ENCODE data around the gene VEGFA.

VEGFA gene

DNA sequence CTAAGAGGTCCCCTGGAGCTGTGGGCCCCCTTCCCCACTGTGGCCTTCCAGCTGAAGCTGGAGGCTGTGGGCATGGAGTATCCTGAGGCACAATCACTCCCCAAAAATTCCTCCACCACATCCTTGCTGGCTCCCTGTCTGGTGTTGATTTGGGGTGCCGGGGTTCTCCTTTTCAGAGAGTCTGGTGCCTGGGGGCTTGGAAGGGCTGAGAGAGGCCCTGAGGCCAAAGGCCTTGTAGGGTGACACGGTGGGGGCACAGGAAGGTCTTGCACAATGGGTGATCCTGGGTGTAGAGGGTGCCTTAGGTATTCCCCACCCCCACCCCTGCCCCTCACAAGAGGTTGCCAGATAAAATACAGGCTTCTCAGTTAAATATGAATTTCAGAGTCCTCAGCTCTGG is 33.2 kb upstream of the VEGFA start:
- Histone ChIP-seq H3K36me3 (no peaks in the 10 kb centered on the region), H3K27ac (no peak overlapping the region), H3K4me3 (ENCODE audit: low read depth in 1 of 2, low read length in 1 of 2) (no peak overlapping the region), H3K9me3 (no peaks in the 10 kb centered on the region), H3K27me3 (peaks cover 20% of the 10 kb centered on the region), H3K4me1 (ENCODE audit: control insufficient read depth in 1 of 2, insufficient read depth in 1 of 2, low read depth in 1 of 2, low read length in 1 of 2) (no peaks in the 10 kb centered on the region)
- no peak for TF ChIP-seq CTCF (IDR thresholded peaks at IDR 0.05)

DNA sequence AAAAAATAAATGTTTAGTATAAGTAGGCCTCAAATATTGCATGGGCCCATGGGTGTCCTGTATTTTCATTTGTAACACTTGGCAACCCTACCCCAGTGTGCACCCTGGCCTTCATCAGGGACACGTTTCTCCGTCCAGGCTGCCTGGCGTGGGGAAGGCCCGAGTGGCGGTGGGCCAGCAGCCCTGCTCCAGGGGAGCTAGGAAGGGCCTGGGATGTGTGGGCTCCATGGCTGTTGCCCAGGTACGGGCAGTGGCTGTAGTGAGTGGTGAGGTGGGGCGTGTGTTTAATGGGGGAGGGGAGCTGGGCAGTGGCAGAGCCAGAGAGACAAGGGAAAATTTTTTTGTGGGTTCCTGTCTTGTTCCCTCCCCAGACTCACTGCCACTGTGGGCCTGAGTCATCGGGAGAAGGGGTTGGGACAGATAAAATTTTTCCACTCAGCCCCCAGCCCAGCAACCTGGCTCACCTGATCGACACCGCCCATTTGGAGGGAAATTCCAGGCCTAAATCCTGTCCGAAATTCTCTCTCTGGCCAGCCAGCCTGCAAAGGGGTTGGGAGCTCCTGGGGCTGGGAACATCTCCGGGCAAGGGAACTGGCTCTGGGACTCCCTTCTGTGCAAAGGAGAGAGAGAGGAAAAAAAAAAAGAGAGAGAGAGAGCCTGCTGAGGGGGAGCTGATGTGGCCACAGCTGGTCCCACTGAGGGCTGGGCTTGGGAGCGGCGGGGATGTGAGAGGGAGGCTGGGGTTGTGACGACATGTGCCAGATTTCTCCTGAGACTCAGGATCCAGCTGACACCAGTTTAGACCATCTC is 32.5 kb upstream of the VEGFA start:
- Histone ChIP-seq H3K4me1 (ENCODE audit: control insufficient read depth in 1 of 2, insufficient read depth in 1 of 2, low read depth in 1 of 2, low read length in 1 of 2) (no peaks in the 10 kb centered on the region), H3K27me3 (peaks cover 20% of the 10 kb centered on the region), H3K27ac (no peak overlapping the region), H3K9me3 (no peaks in the 10 kb centered on the region), H3K36me3 (no peaks in the 10 kb centered on the region), H3K4me3 (ENCODE audit: low read depth in 1 of 2, low read length in 1 of 2) (no peak overlapping the region)
- TF ChIP-seq CTCF (IDR thresholded peaks at IDR 0.05), result no peak

- no peaks in the 10 kb centered on the region for H3K9me3 ChIP-seq
- H3K27me3 ChIP-seq, result peaks cover 20% of the 10 kb centered on the region
- H3K27ac ChIP-seq, result no peak overlapping the region
- H3K4me3 ChIP-seq (ENCODE audit: low read depth in 1 of 2, low read length in 1 of 2), result no peak overlapping the region
- no peaks in the 10 kb centered on the region for H3K4me1 ChIP-seq (ENCODE audit: control insufficient read depth in 1 of 2, insufficient read depth in 1 of 2, low read depth in 1 of 2, low read length in 1 of 2)
- H3K36me3 ChIP-seq, result no peaks in the 10 kb centered on the region
- no peak for TF ChIP-seq CTCF (IDR thresholded peaks at IDR 0.05)
These were observed 31.7 kb upstream of the VEGFA start for GRCh38 chr6:43738267-43738676.

DNA sequence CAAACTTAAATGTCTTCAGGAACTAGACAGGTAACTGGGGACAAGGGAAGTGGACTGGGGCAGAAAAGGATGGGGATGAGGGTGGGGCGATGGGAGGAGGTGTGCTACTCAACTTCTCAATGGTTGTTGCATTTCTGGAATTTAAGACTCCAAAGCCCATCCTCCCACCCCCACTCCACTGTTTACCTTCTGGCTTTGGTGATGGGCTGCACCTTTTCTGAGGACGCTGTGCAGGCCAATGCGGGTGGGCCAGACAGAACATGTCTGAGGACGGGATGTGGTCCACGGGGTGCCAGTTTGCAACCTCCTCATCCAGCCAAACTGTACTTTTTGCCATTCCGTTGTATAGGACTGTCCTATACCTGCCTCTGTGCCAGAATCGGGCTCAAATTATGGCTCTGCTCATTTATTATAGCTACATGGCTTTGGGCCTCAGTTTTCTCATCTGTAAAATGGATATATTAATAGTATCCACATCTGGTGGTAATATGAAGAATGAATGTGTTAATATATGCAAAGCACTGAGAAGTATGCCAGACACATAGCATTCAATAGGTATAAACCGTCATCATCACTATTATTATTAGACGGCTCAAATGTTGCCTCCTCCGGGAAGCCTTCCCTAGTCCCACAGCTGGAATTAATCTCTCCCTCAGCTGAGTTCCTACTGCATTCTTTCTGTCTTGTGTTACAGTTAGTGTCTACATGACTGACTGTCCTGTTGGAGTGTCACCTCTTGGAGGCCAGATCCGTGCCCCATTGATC is 31.0 kb upstream of the VEGFA start:
- peaks cover 13% of the 10 kb centered on the region for H3K27me3 ChIP-seq
- H3K4me3 ChIP-seq (ENCODE audit: low read depth in 1 of 2, low read length in 1 of 2), result no peak overlapping the region
- TF ChIP-seq CTCF (IDR thresholded peaks at IDR 0.05), result no peak
- H3K9me3 ChIP-seq, result no peaks in the 10 kb centered on the region
- H3K36me3 ChIP-seq, result no peaks in the 10 kb centered on the region
- H3K4me1 ChIP-seq (ENCODE audit: control insufficient read depth in 1 of 2, insufficient read depth in 1 of 2, low read depth in 1 of 2, low read length in 1 of 2), result no peaks in the 10 kb centered on the region
- no peak overlapping the region for H3K27ac ChIP-seq

GRCh38 chr6:43739642-43740091 is 30.3 kb upstream of the VEGFA start:
- no peak for TF ChIP-seq CTCF (IDR thresholded peaks at IDR 0.05)
- no peak overlapping the region for H3K27ac ChIP-seq
- H3K4me1 ChIP-seq (ENCODE audit: control insufficient read depth in 1 of 2, insufficient read depth in 1 of 2, low read depth in 1 of 2, low read length in 1 of 2), result no peaks in the 10 kb centered on the region
- peaks cover 8% of the 10 kb centered on the region for H3K27me3 ChIP-seq
- no peaks in the 10 kb centered on the region for H3K9me3 ChIP-seq
- H3K4me3 ChIP-seq (ENCODE audit: low read depth in 1 of 2, low read length in 1 of 2), result no peak overlapping the region
- no peaks in the 10 kb centered on the region for H3K36me3 ChIP-seq
